Neuronal stem cell (in vitro differentiated cells): Measurements from ENCODE around the gene TMEM256.
A peak's percentile ranks its signal among the peaks of the same experiment; 100 is the strongest.
"Not testable (repeated sequence)": the region's sequence is repeated elsewhere in the genome, so short reads cannot be mapped to it uniquely, and the experiment has no call there.

Source experiments
- DNase-seq: peaks from one replicate; pipeline ENCODE4 v3.0.0-alpha.2; 2013; ENCODE audit warnings: low spot score
- H2AFZ ChIP-seq: one replicate; pipeline ENCODE4 v1.6.1; 2013; ENCODE audit warnings: mild to moderate bottlenecking, low read length, inconsistent platforms
- H2AK5ac ChIP-seq: 2 replicates; pipeline ENCODE4 v1.6.1; 2013; ENCODE audit warnings: low read depth, mild to moderate bottlenecking, inconsistent platforms, low read length, moderate library complexity, mixed read lengths
- H2BK120ac ChIP-seq: 2 replicates; pipeline ENCODE4 v1.6.1; 2013; ENCODE audit warnings: low read depth, mild to moderate bottlenecking, inconsistent platforms, low read length, moderate library complexity, mixed read lengths
- H2BK12ac ChIP-seq: one replicate; pipeline ENCODE4 v1.6.1; 2013; ENCODE audit warnings: low read length, inconsistent platforms
- H2BK15ac ChIP-seq: 2 replicates; pipeline ENCODE4 v1.6.1; 2013; ENCODE audit warnings: mild to moderate bottlenecking, low read length, inconsistent platforms, mixed read lengths
- H2BK5ac ChIP-seq: one replicate; pipeline ENCODE4 v1.6.1; 2013; ENCODE audit warnings: inconsistent platforms, mild to moderate bottlenecking, low read length, moderate library complexity
- H3K14ac ChIP-seq: one replicate; pipeline ENCODE4 v1.6.1; 2013; ENCODE audit warnings: low read length, inconsistent platforms
- H3K18ac ChIP-seq: 2 replicates; pipeline ENCODE4 v1.6.1; 2013; ENCODE audit warnings: low read length, inconsistent platforms
- H3K23ac ChIP-seq: 2 replicates; pipeline ENCODE4 v1.6.1; 2013; ENCODE audit warnings: low read depth, mild to moderate bottlenecking, mixed read lengths, low read length, inconsistent platforms; ENCODE audit not compliant: poor library complexity
- H3K27ac ChIP-seq: replicated peaks from 3 replicates; pipeline ENCODE4 v1.5.1; 2013; ENCODE audit warnings: low read length, inconsistent platforms
- H3K27me3 ChIP-seq, 3 experiments: 2 replicates each; pipeline ENCODE4 v1.6.1; 2013; ENCODE audit warnings: low read length in 3 of 3, mild to moderate bottlenecking in 2 of 3, inconsistent platforms in 1 of 3, low read depth in 1 of 3, mixed read lengths in 1 of 3, moderate library complexity in 1 of 3; ENCODE audit not compliant: control insufficient read depth in 3 of 3, insufficient read depth in 3 of 3
- H3K36me3 ChIP-seq, 2 donors: replicated peaks in 1 of 2; 2 replicates each; pipeline ENCODE4 v1.6.1; 2013; ENCODE audit warnings: low read length in 2 of 2; ENCODE audit not compliant: control insufficient read depth in 2 of 2, insufficient read depth in 2 of 2
- H3K4ac ChIP-seq: 2 replicates; pipeline ENCODE4 v1.6.1; 2013; ENCODE audit warnings: inconsistent platforms, mild to moderate bottlenecking, low read length, moderate library complexity
- H3K4me1 ChIP-seq, 2 donors: 1 replicate in 1 of 2; 2 replicates in 1 of 2; pipeline ENCODE4 v1.6.1; 2013; ENCODE audit warnings: low read length in 2 of 2, low read depth in 1 of 2; ENCODE audit not compliant: control insufficient read depth in 2 of 2, insufficient read depth in 1 of 2
- H3K4me2 ChIP-seq: one replicate; pipeline ENCODE4 v1.6.1; 2013; ENCODE audit warnings: mild to moderate bottlenecking, low read length, inconsistent platforms; ENCODE audit not compliant: insufficient read depth, poor library complexity, severe bottlenecking
- H3K4me3 ChIP-seq, 2 donors: 2 replicates each; pipeline ENCODE4 v1.5.1; 2013; ENCODE audit warnings: low read length in 2 of 2, mild to moderate bottlenecking in 2 of 2, inconsistent platforms in 1 of 2, moderate library complexity in 1 of 2
- H3K79me1 ChIP-seq: one replicate; pipeline ENCODE4 v1.6.1; 2013; ENCODE audit warnings: low read depth, mild to moderate bottlenecking, inconsistent platforms, low read length, moderate library complexity
- H3K9ac ChIP-seq: one replicate; pipeline ENCODE4 v1.6.1; 2013; ENCODE audit warnings: mild to moderate bottlenecking, low read depth, low read length, inconsistent platforms; ENCODE audit not compliant: poor library complexity
- H3K9me3 ChIP-seq, 2 donors: replicated peaks in 1 of 2; 2 replicates each; pipeline versions ENCODE3 to v1.6.1; 2013; ENCODE audit warnings: low read length in 2 of 2, mild to moderate bottlenecking in 2 of 2, inconsistent platforms in 1 of 2, low read depth in 1 of 2, mixed read lengths in 1 of 2, moderate library complexity in 1 of 2; ENCODE audit not compliant: control insufficient read depth in 2 of 2, insufficient read depth in 1 of 2
- H4K8ac ChIP-seq: one replicate; pipeline ENCODE4 v1.6.1; 2013; ENCODE audit warnings: low read depth, mild to moderate bottlenecking, inconsistent platforms, low read length, moderate library complexity
- H4K91ac ChIP-seq: one replicate; pipeline ENCODE4 v1.6.1; 2013; ENCODE audit warnings: low read length, low read depth, mild to moderate bottlenecking, inconsistent platforms; ENCODE audit not compliant: poor library complexity
- WGBS, 2 donors: extraction: QIAGEN DNeasy Blood & Tissue Kit; methylation state at CpG; one replicate each; pipeline ENCODE4 v1.1.7; 2013; ENCODE audit warnings: missing lambda C conversion rate in 2 of 2, mixed read lengths in 1 of 2; ENCODE audit not compliant: insufficient read length in 2 of 2, insufficient replicate concordance in 1 of 2; ENCODE audit errors: extremely low coverage in 2 of 2; 5-methylcytosine and 5-hydroxymethylcytosine counted together

TMEM256 gene

DNA sequence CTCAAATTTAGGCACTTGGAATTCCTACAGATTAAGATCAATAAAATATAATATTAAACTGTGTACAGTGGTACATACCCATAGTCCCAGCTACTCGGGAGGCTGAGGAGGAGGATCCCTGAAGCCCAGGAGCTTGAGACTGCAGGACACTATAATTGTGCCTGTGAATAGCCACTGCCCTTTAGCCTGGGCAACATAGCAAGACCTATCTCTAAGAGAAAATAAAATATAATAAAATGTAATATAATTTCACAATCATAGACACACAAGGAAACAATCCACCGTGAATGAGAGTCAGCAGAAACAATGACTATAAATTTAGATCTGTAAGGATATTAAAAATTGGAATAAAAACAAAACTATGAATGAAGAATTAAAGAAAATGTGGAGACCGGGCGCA, 33.0 kb downstream of the TMEM256 start:
- Histone ChIP-seq H2BK120ac (no peak overlapping the region), H2BK12ac (no peak overlapping the region), H3K4me1 (peaks cover 0 to 2% of the 10 kb centered on the region in 2 donors), H2BK5ac (no peak overlapping the region), H2AK5ac (no peak overlapping the region), H3K4ac (no peak overlapping the region), H3K18ac (no peak overlapping the region), H3K14ac (no peak overlapping the region), H3K4me2 (no peak overlapping the region), H3K27me3 (peaks cover 0 to 17% (median 0%) of the 10 kb centered on the region in 3 experiments), H3K27ac (no peak overlapping the region), H3K79me1 (no peaks in the 10 kb centered on the region), H4K8ac (no peak overlapping the region), H4K91ac (no peak overlapping the region), H3K36me3 (no peaks in the 10 kb centered on the region), H3K4me3 (no peak overlapping the region), H2AFZ (no peak overlapping the region), H3K9me3 (no peaks in the 10 kb centered on the region), H3K23ac (no peak overlapping the region), H2BK15ac (no peak overlapping the region), H3K9ac (no peak overlapping the region)
- no peak for DNase-seq
- no CpG with 5 or more reads among the region's 4 CpGs for WGBS, 2 donors

GRCh38 chr17:7369825-7370224, 34.1 kb downstream of the TMEM256 start:
- H2BK15ac ChIP-seq: no peak overlapping the region
- no peak overlapping the region for H3K9ac ChIP-seq
- no peak overlapping the region for H2BK12ac ChIP-seq
- H3K18ac ChIP-seq: no peak overlapping the region
- H4K8ac ChIP-seq: no peak overlapping the region
- H3K79me1 ChIP-seq: no peaks in the 10 kb centered on the region
- H3K4ac ChIP-seq: no peak overlapping the region
- H3K27ac ChIP-seq: no peak overlapping the region
- no peak overlapping the region for H3K23ac ChIP-seq
- no peak overlapping the region for H2BK5ac ChIP-seq
- no CpG with 5 or more reads among the region's 5 CpGs for WGBS, 2 donors
- no peaks in the 10 kb centered on the region for H3K36me3 ChIP-seq
- peak overlapping the region; percentile 16 for H2AFZ ChIP-seq
- no peak overlapping the region for H3K4me2 ChIP-seq
- no peaks in the 10 kb centered on the region for H3K9me3 ChIP-seq
- no peak overlapping the region for H2BK120ac ChIP-seq
- peaks cover 0 to 2% of the 10 kb centered on the region in 2 donors for H3K4me1 ChIP-seq
- H4K91ac ChIP-seq: no peak overlapping the region
- no peak overlapping the region for H3K14ac ChIP-seq
- peak overlapping the region; percentile 94 for H2AK5ac ChIP-seq
- no peak overlapping the region for H3K4me3 ChIP-seq
- DNase-seq: no peak
- H3K27me3 ChIP-seq: peaks cover 0 to 17% (median 0%) of the 10 kb centered on the region in 3 experiments

DNA sequence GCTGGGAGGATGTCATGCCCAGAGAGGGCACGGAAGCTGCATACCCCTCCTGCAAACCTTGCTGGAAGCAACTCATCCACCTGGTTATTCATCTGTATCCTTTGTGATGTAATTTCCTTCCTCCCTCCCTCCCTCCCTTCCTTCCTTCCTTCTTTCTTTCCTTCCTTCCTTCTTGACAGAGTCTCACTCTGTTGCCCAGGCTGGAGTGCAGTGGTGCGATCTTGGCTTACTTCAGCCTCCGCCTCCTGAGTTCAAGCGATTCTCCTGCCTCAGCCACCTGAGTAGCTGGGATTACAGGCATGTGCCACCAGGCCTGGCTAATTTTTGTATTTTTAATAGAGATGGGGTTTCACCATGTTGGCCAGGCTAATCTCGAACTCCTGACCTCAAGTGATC, 35.3 kb downstream of the TMEM256 start:
- H2AFZ ChIP-seq, H2BK12ac ChIP-seq, H3K27ac ChIP-seq, H3K4ac ChIP-seq, H2BK15ac ChIP-seq, H4K8ac ChIP-seq, H3K4me2 ChIP-seq, H3K79me1 ChIP-seq, DNase-seq, H3K14ac ChIP-seq, H3K9me3 ChIP-seq, H2AK5ac ChIP-seq, H2BK120ac ChIP-seq, H3K36me3 ChIP-seq, H3K23ac ChIP-seq, H4K91ac ChIP-seq, H3K4me1 ChIP-seq, H3K4me3 ChIP-seq, H3K9ac ChIP-seq, H2BK5ac ChIP-seq, H3K18ac ChIP-seq: not testable (repeated sequence)
- peaks cover 0 to 17% (median 0%) of the 10 kb centered on the region in 3 experiments for H3K27me3 ChIP-seq
- WGBS, 2 donors: no CpG with 5 or more reads among the region's 5 CpGs

DNA sequence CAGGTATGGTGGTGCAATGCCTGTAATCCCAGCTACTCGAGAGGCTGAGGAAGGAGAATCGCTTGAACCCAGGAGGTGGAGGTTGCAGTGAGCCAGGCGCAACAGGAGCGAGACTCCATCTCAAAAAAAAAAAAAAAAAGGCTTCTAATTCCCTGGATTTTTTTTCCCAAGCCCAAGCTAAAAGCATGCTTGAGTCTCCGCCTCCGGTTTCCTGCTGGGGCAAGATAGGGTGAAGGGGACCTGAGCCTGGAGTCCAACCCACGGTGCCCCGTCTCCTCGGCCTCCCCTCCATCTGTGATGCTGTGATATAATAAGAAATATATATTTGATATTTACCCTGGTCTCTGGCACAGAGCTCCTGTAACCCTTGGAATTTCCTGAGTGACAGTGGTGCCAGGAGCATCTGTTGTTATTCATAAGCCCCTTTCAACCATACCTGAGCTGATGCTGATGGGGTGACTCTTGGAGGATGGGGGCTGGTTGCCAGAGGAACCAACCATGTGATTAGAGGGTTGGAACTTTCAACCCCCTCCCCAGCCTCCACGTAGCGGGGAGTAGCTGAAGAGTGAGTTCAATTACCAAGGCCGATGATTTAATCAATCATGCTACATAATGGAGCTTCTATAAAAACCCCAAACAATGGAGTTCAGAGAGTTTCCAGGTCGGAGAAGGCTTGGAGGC, 35.8 kb downstream of the TMEM256 start:
- no peak overlapping the region for H2BK15ac ChIP-seq
- no peaks in the 10 kb centered on the region for H3K79me1 ChIP-seq
- H3K27ac ChIP-seq: no peak overlapping the region
- no peak overlapping the region for H2BK12ac ChIP-seq
- H2AK5ac ChIP-seq: no peak overlapping the region
- peaks cover 0 to 17% (median 0%) of the 10 kb centered on the region in 3 experiments for H3K27me3 ChIP-seq
- no peak overlapping the region for H3K4me3 ChIP-seq
- WGBS, 2 donors: no CpG with 5 or more reads among the region's 13 CpGs
- H3K4ac ChIP-seq: no peak overlapping the region
- H3K14ac ChIP-seq: no peak overlapping the region
- no peak overlapping the region for H4K91ac ChIP-seq
- no peak overlapping the region for H3K9ac ChIP-seq
- H2BK5ac ChIP-seq: no peak overlapping the region
- H3K36me3 ChIP-seq: no peaks in the 10 kb centered on the region
- no peak overlapping the region for H3K4me2 ChIP-seq
- DNase-seq: no peak
- H3K18ac ChIP-seq: no peak overlapping the region
- H4K8ac ChIP-seq: no peak overlapping the region
- no peak overlapping the region for H3K23ac ChIP-seq
- H3K4me1 ChIP-seq: peaks cover 0 to 2% of the 10 kb centered on the region in 2 donors
- H3K9me3 ChIP-seq: no peaks in the 10 kb centered on the region
- no peak overlapping the region for H2AFZ ChIP-seq
- H2BK120ac ChIP-seq: no peak overlapping the region
